Lung (tissue), 16 donors: Measurements from ENCODE around the gene S1PR3. TPM values are rescaled to one million over a fixed set of nuclear protein-coding genes. Genes with fewer than 3 reads are reported as not detected.
"Not testable (repeated sequence)": the region's sequence is repeated elsewhere in the genome, so short reads cannot be mapped to it uniquely, and the experiment has no call there.

Source experiments
- ATAC-seq: fragments of 200-7000 bp; cut with Tn5 transposase; one replicate; pipeline ENCODE4 v1.9.1; 2020; ENCODE audit warnings: moderate number of reproducible peaks; ENCODE audit not compliant: insufficient read depth, low FRiP score
- DNase-seq, 3 donors: peaks; one replicate each; pipeline ENCODE4 v3.0.0-alpha.2; 2013 to 2017
- H3K27ac ChIP-seq, 2 donors: one replicate each; pipeline ENCODE4 v1.5.1; 2013; ENCODE audit warnings: mild to moderate bottlenecking in 2 of 2, moderate library complexity in 2 of 2, control low read depth in 1 of 2, inconsistent platforms in 1 of 2, low read depth in 1 of 2, low read length in 1 of 2
- H3K27me3 ChIP-seq, 3 donors: one replicate each; pipeline ENCODE4 v1.5.1; 2013; ENCODE audit warnings: low read length in 2 of 3; ENCODE audit not compliant: control insufficient read depth in 3 of 3, insufficient read depth in 3 of 3
- H3K36me3 ChIP-seq, 4 donors: one replicate each; pipeline ENCODE4 v1.5.1; 2013; ENCODE audit warnings: low read length in 4 of 4, mild to moderate bottlenecking in 1 of 4, moderate library complexity in 1 of 4; ENCODE audit not compliant: control insufficient read depth in 4 of 4, insufficient read depth in 4 of 4
- H3K4me1 ChIP-seq, 5 donors: one replicate each; pipeline ENCODE4 v1.5.1; 2013; ENCODE audit warnings: low read length in 5 of 5, mild to moderate bottlenecking in 2 of 5, moderate library complexity in 1 of 5; ENCODE audit not compliant: control insufficient read depth in 5 of 5, insufficient read depth in 5 of 5
- H3K4me3 ChIP-seq: one replicate; pipeline ENCODE4 v1.5.1; 2013; ENCODE audit warnings: mild to moderate bottlenecking, control low read depth, moderate library complexity
- H3K9ac ChIP-seq, 2 donors: one replicate each; pipeline ENCODE4 v1.5.1; 2013; ENCODE audit warnings: low read length in 2 of 2, control low read depth in 1 of 2; ENCODE audit not compliant: insufficient read depth in 1 of 2
- H3K9me3 ChIP-seq, 4 donors: one replicate each; pipeline ENCODE4 v1.5.1; 2013; ENCODE audit warnings: low read length in 3 of 4, mild to moderate bottlenecking in 1 of 4, moderate library complexity in 1 of 4; ENCODE audit not compliant: control insufficient read depth in 4 of 4, insufficient read depth in 3 of 4
- WGBS, 2 donors: extraction: QIAGEN DNeasy Blood & Tissue Kit; methylation state at CpG; one replicate each; pipeline ENCODE4 v1.1.7; 2013; 5-methylcytosine and 5-hydroxymethylcytosine counted together
- long read RNA-seq, 5 donors: transcript quantifications; one replicate each; lab custom pipeline, GENCODE V29; 2026
- polyA plus RNA-seq, 2 donors: library from polyadenylated mRNA; stranded (reverse); fragments of 200-250 nt; gene quantifications; one replicate each; pipeline ENCODE4 v1.2.1, GENCODE V29; 2013
- total RNA-seq, 2 donors: library from RNA; depleted of rRNA in 1 of 2; stranded (reverse); fragments of >200 nt in 1 of 2; gene quantifications; one replicate each; pipeline ENCODE4 v1.2.1, GENCODE V29; 2014 to 2021
- TF ChIP-seq, protein P1 (sequence below): IDR thresholded peaks from 2 replicates; pipeline ENCODE4 v1.5.1; 2012; ENCODE audit warnings: mild to moderate bottlenecking; ENCODE audit errors: control extremely low read depth, extremely low read depth
- donor health status: control.
- donor health status: control.
- donor health status: Bipolar disorder and iron deficiency.
- donor health status: healthy.
- donor health status: DM: yes; HTN: yes; CAD: no.

Gene S1PR3
- total RNA-seq, result 10 to 100 TPM; 14.5 to 38.7 TPM
- polyA plus RNA-seq, result 10 to 100 TPM in 1 of 2 donors, 1 to 10 TPM in 1; 2.8 to 14.0 TPM
- long read RNA-seq, donor 1, full-length matches to known transcripts, result 82 of 82 reads
- long read RNA-seq, donor 1, partial matches to known transcripts, result 0 of 82 reads
- long read RNA-seq, donor 1, other reads (novel, unspliced or antisense), result 0 of 82 reads
- long read RNA-seq, donor 2, full-length matches to known transcripts, result 28 of 28 reads
- long read RNA-seq, donor 2, partial matches to known transcripts, result 0 of 28 reads
- long read RNA-seq, donor 2, other reads (novel, unspliced or antisense), result 0 of 28 reads
- long read RNA-seq, donor 3, full-length matches to known transcripts, result 36 of 36 reads
- long read RNA-seq, donor 3, partial matches to known transcripts, result 0 of 36 reads
- long read RNA-seq, donor 3, other reads (novel, unspliced or antisense), result 0 of 36 reads
- long read RNA-seq, donor 4, full-length matches to known transcripts, result 77 of 77 reads
- long read RNA-seq, donor 4, partial matches to known transcripts, result 0 of 77 reads
- long read RNA-seq, donor 4, other reads (novel, unspliced or antisense), result 0 of 77 reads
- long read RNA-seq, donor 5, full-length matches to known transcripts, result 87 of 87 reads
- long read RNA-seq, donor 5, partial matches to known transcripts, result 0 of 87 reads
- long read RNA-seq, donor 5, other reads (novel, unspliced or antisense), result 0 of 87 reads

DNA sequence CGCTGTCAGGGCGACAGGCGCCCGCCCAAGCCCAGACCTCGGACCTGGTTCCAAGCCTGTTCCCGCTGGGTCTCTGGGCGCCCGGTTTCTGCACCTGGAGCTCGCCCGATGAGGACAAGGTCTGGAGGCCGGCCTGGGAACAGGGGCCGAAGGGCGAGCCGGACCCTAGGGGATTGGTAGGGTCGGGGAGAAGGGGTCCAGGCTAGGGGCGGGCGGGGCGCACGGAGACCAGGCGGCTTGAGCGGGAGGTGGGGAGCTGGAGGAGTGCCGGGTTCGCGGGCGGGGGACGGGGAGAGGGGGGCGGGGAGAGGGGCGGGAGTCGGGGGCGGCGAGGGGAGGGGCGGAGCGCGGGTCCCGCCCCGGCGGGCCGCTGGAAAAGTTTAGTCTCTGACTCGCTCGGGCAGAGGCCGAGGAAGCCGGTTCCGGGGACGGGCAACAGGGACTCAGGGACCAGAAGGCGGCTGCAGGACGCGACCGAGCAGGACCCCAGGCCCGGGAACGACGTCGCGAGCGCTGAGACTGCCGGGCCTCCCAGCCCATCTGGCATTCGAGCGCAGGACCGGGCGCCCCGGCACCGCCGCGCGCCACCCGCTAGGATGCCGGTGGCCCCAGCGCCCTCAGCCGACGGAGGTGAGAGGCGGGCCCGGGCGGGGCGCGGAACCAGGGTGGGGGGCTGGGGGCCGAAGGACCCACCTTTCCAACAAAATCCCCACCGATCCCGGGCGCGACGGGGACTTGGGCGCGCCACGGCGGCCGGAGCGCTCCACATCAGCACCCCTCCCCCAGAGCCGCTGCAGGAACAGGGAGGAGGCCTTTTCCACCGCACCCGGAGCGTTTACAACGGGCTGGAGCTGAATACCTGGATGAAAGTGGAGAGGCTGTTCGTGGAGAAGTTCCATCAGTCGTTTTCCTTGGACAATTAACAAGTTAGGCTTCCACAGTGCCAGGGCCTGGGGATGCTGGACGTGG, at the start of gene S1PR3:
S1PR3 (plus strand) TSS at position 403 of the 969 bp plus-strand sequence. CDS start 9,733 bp downstream, outside the sequence.
- H3K27me3 ChIP-seq, result no peaks in the 10 kb centered on the region
- WGBS, 2 donors, result 1 to 2% methylated on average over 72 to 93 of the region's 94 CpGs
- TF ChIP-seq, protein P1, sequence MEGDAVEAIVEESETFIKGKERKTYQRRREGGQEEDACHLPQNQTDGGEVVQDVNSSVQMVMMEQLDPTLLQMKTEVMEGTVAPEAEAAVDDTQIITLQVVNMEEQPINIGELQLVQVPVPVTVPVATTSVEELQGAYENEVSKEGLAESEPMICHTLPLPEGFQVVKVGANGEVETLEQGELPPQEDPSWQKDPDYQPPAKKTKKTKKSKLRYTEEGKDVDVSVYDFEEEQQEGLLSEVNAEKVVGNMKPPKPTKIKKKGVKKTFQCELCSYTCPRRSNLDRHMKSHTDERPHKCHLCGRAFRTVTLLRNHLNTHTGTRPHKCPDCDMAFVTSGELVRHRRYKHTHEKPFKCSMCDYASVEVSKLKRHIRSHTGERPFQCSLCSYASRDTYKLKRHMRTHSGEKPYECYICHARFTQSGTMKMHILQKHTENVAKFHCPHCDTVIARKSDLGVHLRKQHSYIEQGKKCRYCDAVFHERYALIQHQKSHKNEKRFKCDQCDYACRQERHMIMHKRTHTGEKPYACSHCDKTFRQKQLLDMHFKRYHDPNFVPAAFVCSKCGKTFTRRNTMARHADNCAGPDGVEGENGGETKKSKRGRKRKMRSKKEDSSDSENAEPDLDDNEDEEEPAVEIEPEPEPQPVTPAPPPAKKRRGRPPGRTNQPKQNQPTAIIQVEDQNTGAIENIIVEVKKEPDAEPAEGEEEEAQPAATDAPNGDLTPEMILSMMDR, result no peak
- ATAC-seq (peak; percentile 76), DNase-seq (peak; percentile 84 to 91 (median 88))
- H3K27ac ChIP-seq, result peak within 1 kb of the TSS; percentile 44 to 47
- H3K36me3 ChIP-seq, result peaks cover 0 to 24% (median 7%) of the 10 kb centered on the region in 4 donors
- peak within 1 kb of the TSS in 1 of 2 donors; percentile 80 for H3K9ac ChIP-seq
- peak within 1 kb of the TSS; percentile 54 for H3K4me3 ChIP-seq
- peaks cover 2 to 54% (median 11%) of the 10 kb centered on the region in 5 donors for H3K4me1 ChIP-seq
- H3K9me3 ChIP-seq, result peaks cover 0 to 1% (median 0%) of the 10 kb centered on the region in 4 donors

DNA sequence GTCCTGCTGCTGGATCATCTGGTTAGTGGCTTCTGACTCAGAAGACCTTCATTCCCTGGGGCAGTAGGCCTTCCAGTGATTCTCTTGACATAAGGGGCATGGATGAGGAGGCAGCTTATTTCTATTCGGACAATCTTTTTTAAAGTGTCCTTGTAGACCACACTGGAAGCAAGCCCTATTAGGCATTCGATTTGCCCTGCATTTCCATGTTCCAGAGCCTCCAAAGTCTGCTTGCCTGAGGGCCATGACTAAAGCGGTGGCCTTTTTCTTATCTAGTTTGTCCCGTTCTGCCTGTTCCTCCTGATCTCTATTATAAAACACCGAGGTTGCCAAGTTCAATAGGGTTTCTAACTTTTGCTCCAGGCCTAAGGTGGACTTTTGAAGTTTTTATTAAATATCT, 49.7 kb upstream of the S1PR3 start:
- not testable (repeated sequence) for H3K4me3 ChIP-seq, H3K9me3 ChIP-seq, H3K27ac ChIP-seq, H3K4me1 ChIP-seq, H3K27me3 ChIP-seq, H3K9ac ChIP-seq, ATAC-seq, DNase-seq, H3K36me3 ChIP-seq
- 75 to 89% methylated on average over 5 of the region's 5 CpGs for WGBS, 2 donors

DNA sequence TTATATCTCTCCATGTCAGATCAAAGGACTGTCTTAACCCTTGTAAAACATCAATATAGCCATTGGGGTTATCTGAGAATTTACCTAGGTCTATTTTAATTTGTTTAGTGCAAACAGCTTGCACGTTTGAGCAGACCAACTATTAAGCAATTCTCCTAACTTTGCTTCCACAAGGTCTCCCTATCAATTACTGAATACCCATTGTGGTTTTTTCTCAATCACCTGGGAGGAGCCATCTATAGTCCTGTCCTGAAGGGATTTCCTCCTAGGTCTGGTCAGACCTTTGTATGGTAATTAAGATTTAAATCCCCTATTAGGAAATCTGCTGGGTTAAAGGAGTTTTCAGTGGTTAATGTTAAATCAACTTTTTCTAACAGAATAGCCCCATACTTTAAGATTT, 48.9 kb upstream of the S1PR3 start:
- Histone ChIP-seq H3K9me3 (no peaks in the 10 kb centered on the region), H3K27ac (no peak overlapping the region), H3K36me3 (no peaks in the 10 kb centered on the region), H3K4me3 (no peak overlapping the region), H3K9ac (no peak overlapping the region), H3K4me1 (peaks cover 0 to 10% (median 3%) of the 10 kb centered on the region in 5 donors), H3K27me3 (no peaks in the 10 kb centered on the region)
- DNase-seq, result no peak
- 29 to 30% methylated on average over 1 of the region's 1 CpG for WGBS, 2 donors
- ATAC-seq, result no peak
- TF ChIP-seq, protein P1, result no peak
